SK-N-SH treated with all-trans-retinoic acid at 6 μM for 48 hours (cell line): ENCODE results near the gene LRIF1.
"Not testable (repeated sequence)": the region's sequence is repeated elsewhere in the genome, so short reads cannot be mapped to it uniquely, and the experiment has no call there.

ENCODE experiments used
- ATAC-seq: fragments of 200-7000 bp; cut with Tn5 transposase; 3 replicates; pipeline ENCODE4 v1.9.1; 2020; ENCODE audit warnings: mild to moderate bottlenecking, moderate library complexity
- ARNTL ChIP-seq: fragments of 450-650 bp; formaldehyde crosslinking; IDR thresholded peaks from 2 replicates; pipeline ENCODE4 v1.5.0; 2020; ENCODE audit warnings: low read depth, mild to moderate bottlenecking, moderate library complexity, borderline replicate concordance
- BACH2 ChIP-seq: fragments of 250-450 bp; sonication (Bioruptor Pico); IDR thresholded peaks from 2 replicates; pipeline ENCODE4 v1.9.0; 2021; ENCODE audit warnings: mild to moderate bottlenecking, borderline replicate concordance
- CSDC2 ChIP-seq: fragments of 250-450 bp; sonication (Bioruptor Pico); IDR thresholded peaks from 2 replicates; pipeline ENCODE4 v1.5.0; 2020; ENCODE audit warnings: mild to moderate bottlenecking, moderate library complexity
- CSRNP3 ChIP-seq: fragments of 250-450 bp; sonication (Bioruptor Pico); IDR thresholded peaks from 2 replicates; pipeline ENCODE4 v1.5.1; 2021; ENCODE audit warnings: mild to moderate bottlenecking, moderate library complexity
- ESRRG ChIP-seq: fragments of 250-450 bp; sonication (Bioruptor Pico); IDR thresholded peaks from 2 replicates; pipeline ENCODE4 v1.6.1; 2021; ENCODE audit warnings: mild to moderate bottlenecking
- GLIS3 ChIP-seq: fragments of 250-450 bp; sonication (Bioruptor Pico); IDR thresholded peaks from 2 replicates; pipeline ENCODE4 v1.5.0; 2020; ENCODE audit warnings: mild to moderate bottlenecking, moderate library complexity
- ISL1 ChIP-seq: fragments of 250-450 bp; sonication (Bioruptor Pico); IDR thresholded peaks from 2 replicates; pipeline ENCODE4 v2.1.2; 2022; ENCODE audit warnings: mild to moderate bottlenecking, moderate library complexity
- OSR1 ChIP-seq: fragments of 250-450 bp; sonication (Bioruptor Pico); IDR thresholded peaks from 2 replicates; pipeline ENCODE4 v1.8.0; 2022; ENCODE audit warnings: moderate library complexity, mild to moderate bottlenecking, inconsistent platforms
- PPARA ChIP-seq: fragments of 250-450 bp; sonication (Bioruptor Pico); IDR thresholded peaks from 2 replicates; pipeline ENCODE4 v1.5.0; 2020; ENCODE audit warnings: mild to moderate bottlenecking, borderline replicate concordance
- RARB ChIP-seq: fragments of 250-450 bp; sonication (Bioruptor Pico); IDR thresholded peaks from 2 replicates; pipeline ENCODE4 v1.8.0; 2021; ENCODE audit warnings: mild to moderate bottlenecking, moderate library complexity
- SNAI2 ChIP-seq: fragments of 250-450 bp; sonication (Bioruptor Pico); IDR thresholded peaks from 2 replicates; pipeline ENCODE4 v1.5.0; 2020; ENCODE audit warnings: mild to moderate bottlenecking, moderate library complexity
- TCF4 ChIP-seq: fragments of 250-450 bp; sonication (Bioruptor Pico); IDR thresholded peaks from 2 replicates; pipeline ENCODE4 v1.8.0; 2021; ENCODE audit warnings: mild to moderate bottlenecking, moderate library complexity, borderline replicate concordance
- TOX ChIP-seq: fragments of 250-450 bp; sonication (Bioruptor Pico); IDR thresholded peaks from 2 replicates; pipeline ENCODE4 v1.8.0; 2021; ENCODE audit warnings: mild to moderate bottlenecking, moderate library complexity, borderline replicate concordance
- ZC3H10 ChIP-seq: fragments of 250-450 bp; sonication (Bioruptor Pico); IDR thresholded peaks from 2 replicates; pipeline ENCODE4 v1.5.1; 2021; ENCODE audit warnings: mild to moderate bottlenecking, moderate library complexity
- ZFP3 ChIP-seq: fragments of 250-450 bp; sonication (Bioruptor Pico); IDR thresholded peaks from 2 replicates; pipeline ENCODE4 v1.5.0; 2020; ENCODE audit warnings: mild to moderate bottlenecking, moderate library complexity
- ZFP30 ChIP-seq: fragments of 450-650 bp; formaldehyde crosslinking; IDR thresholded peaks from 2 replicates; pipeline ENCODE4 v1.5.0; 2022; ENCODE audit warnings: mild to moderate bottlenecking, moderate library complexity
- ZNF70 ChIP-seq: fragments of 450-650 bp; formaldehyde crosslinking; IDR thresholded peaks from 2 replicates; pipeline ENCODE4 v1.5.0; 2020; ENCODE audit warnings: mild to moderate bottlenecking, moderate library complexity
- TF ChIP-seq, protein P1 (sequence below): fragments of 250-450 bp; sonication (Bioruptor Pico); IDR thresholded peaks from 2 replicates; pipeline ENCODE4 v1.5.1; 2020; ENCODE audit warnings: low read depth, mild to moderate bottlenecking, moderate library complexity

The LRIF1 gene

GRCh38 chr1:111008031-111008430 lies 44.3 kb upstream of the LRIF1 start (continued):
- TF ChIP-seq TCF4 (CRISPR knock-in tag) (no peak), ZFP30 (CRISPR knock-in tag) (no peak), RARB (no peak), ESRRG (CRISPR knock-in tag) (no peak), ZNF70 (CRISPR knock-in tag) (no peak), ZFP3 (CRISPR knock-in tag) (no peak)

- no peak for TF ChIP-seq ISL1 (CRISPR knock-in tag)
- no peak for TF ChIP-seq ZFP3 (CRISPR knock-in tag)
- no peak for TF ChIP-seq SNAI2
- no peak for TF ChIP-seq GLIS3 (CRISPR knock-in tag)
- no peak for TF ChIP-seq CSDC2
- no peak for TF ChIP-seq ZNF70 (CRISPR knock-in tag)
- TF ChIP-seq TOX (CRISPR knock-in tag), result no peak
- TF ChIP-seq ZC3H10 (CRISPR knock-in tag), result no peak
- no peak for TF ChIP-seq OSR1
- TF ChIP-seq, protein P1, sequence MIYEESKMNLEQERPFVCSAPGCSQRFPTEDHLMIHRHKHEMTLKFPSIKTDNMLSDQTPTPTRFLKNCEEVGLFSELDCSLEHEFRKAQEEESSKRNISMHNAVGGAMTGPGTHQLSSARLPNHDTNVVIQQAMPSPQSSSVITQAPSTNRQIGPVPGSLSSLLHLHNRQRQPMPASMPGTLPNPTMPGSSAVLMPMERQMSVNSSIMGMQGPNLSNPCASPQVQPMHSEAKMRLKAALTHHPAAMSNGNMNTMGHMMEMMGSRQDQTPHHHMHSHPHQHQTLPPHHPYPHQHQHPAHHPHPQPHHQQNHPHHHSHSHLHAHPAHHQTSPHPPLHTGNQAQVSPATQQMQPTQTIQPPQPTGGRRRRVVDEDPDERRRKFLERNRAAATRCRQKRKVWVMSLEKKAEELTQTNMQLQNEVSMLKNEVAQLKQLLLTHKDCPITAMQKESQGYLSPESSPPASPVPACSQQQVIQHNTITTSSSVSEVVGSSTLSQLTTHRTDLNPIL (CRISPR knock-in tag), result no peak
- TF ChIP-seq CSRNP3 (CRISPR knock-in tag), result no peak
- no peak for ATAC-seq
These were observed 42.8 kb upstream of the LRIF1 start for GRCh38 chr1:111006556-111006955.

DNA sequence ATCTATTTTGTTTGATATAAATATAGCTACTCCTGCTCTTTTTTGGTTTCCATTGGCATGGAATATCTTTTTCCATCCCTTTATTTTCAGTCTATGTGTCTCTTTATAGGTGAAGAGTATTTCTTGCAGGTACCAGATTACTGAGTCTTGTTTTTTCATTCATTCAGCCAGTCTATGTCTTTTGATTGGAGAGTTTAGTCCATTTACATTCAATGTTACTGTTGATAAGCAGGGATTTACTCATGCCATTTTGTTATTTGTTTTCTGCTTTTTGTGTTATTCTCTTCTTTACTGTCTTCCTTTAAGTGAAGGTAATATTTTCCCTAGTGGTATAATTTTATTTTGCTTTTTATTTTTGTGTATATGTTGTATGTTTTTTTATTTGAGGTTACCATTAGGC lies 35.9 kb upstream of the LRIF1 start:
- not testable (repeated sequence) for ATAC-seq

DNA sequence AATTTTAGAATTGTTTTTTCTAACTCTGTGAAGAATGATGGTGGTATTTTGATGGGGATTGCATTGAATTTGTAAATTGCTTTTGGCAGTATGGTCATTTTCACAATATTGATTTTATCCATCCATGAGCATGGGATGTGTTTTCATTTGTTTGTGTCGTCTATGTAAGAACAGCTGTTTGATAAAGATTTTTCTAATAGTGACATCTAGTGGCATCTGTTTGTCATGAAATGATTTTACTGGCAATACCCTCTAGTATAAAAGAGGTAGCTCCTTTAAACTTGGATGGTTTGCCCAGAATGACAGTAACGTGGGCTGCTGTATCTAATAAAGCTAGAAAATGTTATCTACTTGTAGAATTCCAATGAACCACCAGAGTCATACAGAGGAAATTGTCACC lies 28.6 kb upstream of the LRIF1 start:
- peak; percentile 65 for ATAC-seq

DNA sequence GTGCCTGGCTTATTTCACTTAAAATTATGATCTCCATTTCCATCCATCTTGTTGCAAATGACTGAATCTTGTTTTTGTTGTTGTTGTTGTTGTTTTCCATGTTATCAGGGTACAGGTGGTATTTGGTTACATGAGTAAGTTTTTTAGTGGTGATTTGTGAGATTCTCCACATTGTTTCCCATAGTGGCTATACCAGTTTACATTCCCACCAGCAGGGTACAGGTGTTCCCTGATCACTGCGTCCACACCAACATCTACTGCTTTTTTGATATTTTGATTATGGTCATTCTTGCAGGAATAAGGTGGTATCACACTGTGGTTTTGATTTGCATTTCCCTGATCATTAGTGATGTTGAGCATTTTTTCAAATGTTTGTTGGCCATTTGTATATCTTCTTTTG lies 27.6 kb upstream of the LRIF1 start:
- not testable (repeated sequence) for ATAC-seq

DNA sequence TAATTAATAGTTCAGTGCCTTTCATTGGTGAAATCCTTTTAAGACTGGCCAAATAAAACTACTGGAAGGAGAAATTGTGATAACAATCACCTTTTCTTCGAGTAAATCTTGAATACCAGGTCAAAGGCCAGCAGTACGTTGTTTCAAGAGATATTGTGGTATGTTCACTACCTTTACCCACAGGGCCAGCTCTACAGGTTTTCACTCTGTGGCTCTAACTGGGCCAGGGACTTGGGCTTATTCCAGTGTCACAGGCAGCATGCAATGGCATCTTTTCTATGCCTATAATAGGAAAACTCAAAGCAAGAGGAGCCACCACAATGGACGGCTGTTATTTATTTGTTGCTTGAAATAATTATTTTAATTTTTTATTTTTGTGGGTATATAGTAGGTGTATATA lies 26.8 kb upstream of the LRIF1 start:
- no peak for TF ChIP-seq ARNTL
- no peak for TF ChIP-seq ZFP3 (CRISPR knock-in tag)
- TF ChIP-seq TOX (CRISPR knock-in tag), result no peak
- TF ChIP-seq, all 23 proteins: peak for 0
- no peak for ATAC-seq

- TF ChIP-seq ZNF70 (CRISPR knock-in tag), result no peak
- no peak for TF ChIP-seq ZC3H10 (CRISPR knock-in tag)
- TF ChIP-seq ISL1 (CRISPR knock-in tag), result no peak
- TF ChIP-seq, all 23 proteins: peak for 0
- ATAC-seq, result no peak
These were observed 22.7 kb upstream of the LRIF1 start for GRCh38 chr1:110986407-110986891.

GRCh38 chr1:110982320-110982719 lies 18.6 kb upstream of the LRIF1 start:
- TF ChIP-seq ISL1 (CRISPR knock-in tag) (no peak), BACH2 (CRISPR knock-in tag) (no peak), GLIS3 (CRISPR knock-in tag) (no peak), ARNTL (no peak), PPARA (CRISPR knock-in tag) (no peak), ZC3H10 (CRISPR knock-in tag) (no peak), ZFP3 (CRISPR knock-in tag) (no peak), RARB (no peak)
- TF ChIP-seq, protein P1 (CRISPR knock-in tag), result no peak
- no peak for ATAC-seq
